Measurements from ENCODE around the gene SEMA3A. TPM values are rescaled to one million over a fixed set of nuclear protein-coding genes. Genes with fewer than 3 reads are reported as not detected.
A peak's percentile ranks its signal among the peaks of the same experiment; 100 is the strongest.

SEMA3A gene
- total and polyA plus RNA-seq, 2 of the 13 experiments (the other 11 are each of a cell fraction or from before 2014, with no cell fraction given), result 0.29 to 1.2 TPM

- TF ChIP-seq YEATS2 (CRISPR knock-in tag; IDR thresholded peaks at IDR 0.05; ENCODE audit: borderline replicate concordance) (no peak), ASH2L (IDR thresholded peaks at IDR 0.05; ENCODE audit: insufficient read length, low read depth, low read length) (no peak), SOX13 (IDR thresholded peaks at IDR 0.05) (no peak), SOX13 (CRISPR knock-in tag; conservative IDR thresholded peaks at IDR 0.05 in 1 of 2, IDR thresholded peaks at IDR 0.05 in 1 of 2) (no peak), GATAD2A (CRISPR knock-in tag; IDR thresholded peaks at IDR 0.05) (no peak), PATZ1 (CRISPR knock-in tag; IDR thresholded peaks at IDR 0.05) (no peak)
Observed at GRCh38 chr7:83952236-83952635, 242.4 kb downstream of the SEMA3A start (continued).

DNA sequence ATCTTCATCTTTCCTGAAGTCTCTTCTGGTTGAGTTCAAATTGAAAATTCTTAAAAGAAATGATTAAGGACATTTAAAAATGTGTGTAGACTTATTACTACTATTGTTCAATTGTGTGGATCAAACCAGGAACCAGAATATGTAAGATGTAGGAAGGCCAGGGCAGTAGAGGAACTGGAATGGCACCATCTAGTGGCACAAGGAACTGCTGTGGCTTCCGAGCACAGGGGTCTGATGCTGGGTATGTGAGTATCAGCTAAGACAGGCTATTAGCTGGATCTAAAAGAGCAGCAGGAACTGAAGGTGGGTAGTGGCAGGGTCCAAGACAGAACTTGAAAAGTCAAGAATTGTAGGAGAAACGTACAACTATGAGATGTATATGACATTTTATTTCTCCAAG lies 247.3 kb downstream of the SEMA3A start:
- Histone ChIP-seq H3K79me2 (ENCODE audit: insufficient read depth, low read length) (no peaks in the 10 kb centered on the region), H4K20me1 (ENCODE audit: insufficient read depth, low read length) (no peaks in the 10 kb centered on the region), H3K27ac (ENCODE audit: extremely low read length, insufficient read depth, low read length) (no peak overlapping the region), H2AFZ (ENCODE audit: low read length) (no peak overlapping the region), H3K4me2 (ENCODE audit: low read depth, low read length) (no peak overlapping the region), H3K4me3 (replicated peaks in 1 of 3; ENCODE audit: insufficient read depth in 1 of 3, low read depth in 2 of 3, low read length in 3 of 3) (no peak overlapping the region), H3K9me3 (ENCODE audit: low read length) (no peaks in the 10 kb centered on the region), H3K36me3 (replicated peaks in 1 of 2; ENCODE audit: control insufficient read depth in 1 of 2, insufficient read depth in 2 of 2, low read length in 2 of 2) (no peaks in the 10 kb centered on the region), H3K27me3 (ENCODE audit: control insufficient read depth in 1 of 2, insufficient read depth in 2 of 2, low read length in 2 of 2) (no peaks in the 10 kb centered on the region), H3K9ac (ENCODE audit: insufficient read depth, low read depth, low read length) (no peak overlapping the region), H3K4me1 (ENCODE audit: insufficient read depth, low read length) (no peaks in the 10 kb centered on the region)
- DNase-seq (ENCODE audit: low spot score) (peak; percentile 5), FAIRE-seq (no peak), ATAC-seq (peak; percentile 94)
- 6% methylated on average over 2 of the region's 2 CpGs for WGBS (ENCODE audit: low lambda C conversion rate)
- TF ChIP-seq ZNF761 (CRISPR knock-in tag; conservative IDR thresholded peaks at IDR 0.05), result no peak
- TF ChIP-seq, protein P1, sequence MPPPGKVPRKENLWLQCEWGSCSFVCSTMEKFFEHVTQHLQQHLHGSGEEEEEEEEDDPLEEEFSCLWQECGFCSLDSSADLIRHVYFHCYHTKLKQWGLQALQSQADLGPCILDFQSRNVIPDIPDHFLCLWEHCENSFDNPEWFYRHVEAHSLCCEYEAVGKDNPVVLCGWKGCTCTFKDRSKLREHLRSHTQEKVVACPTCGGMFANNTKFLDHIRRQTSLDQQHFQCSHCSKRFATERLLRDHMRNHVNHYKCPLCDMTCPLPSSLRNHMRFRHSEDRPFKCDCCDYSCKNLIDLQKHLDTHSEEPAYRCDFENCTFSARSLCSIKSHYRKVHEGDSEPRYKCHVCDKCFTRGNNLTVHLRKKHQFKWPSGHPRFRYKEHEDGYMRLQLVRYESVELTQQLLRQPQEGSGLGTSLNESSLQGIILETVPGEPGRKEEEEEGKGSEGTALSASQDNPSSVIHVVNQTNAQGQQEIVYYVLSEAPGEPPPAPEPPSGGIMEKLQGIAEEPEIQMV (CRISPR knock-in tag; IDR thresholded peaks at IDR 0.05; ENCODE audit: low read depth), result no peak
- TF ChIP-seq PRMT3 (CRISPR knock-in tag; IDR thresholded peaks at IDR 0.05; ENCODE audit: borderline replicate concordance, low read depth), result no peak
- no peak for TF ChIP-seq ZNF839 (CRISPR knock-in tag; IDR thresholded peaks at IDR 0.05; ENCODE audit: borderline replicate concordance)
- TF ChIP-seq CTCF (CRISPR knock-in tag; IDR thresholded peaks at IDR 0.05), result peak; percentile 59
- TF ChIP-seq ONECUT2 (CRISPR knock-in tag; IDR thresholded peaks at IDR 0.05), result no peak
- TF ChIP-seq ZNF709 (CRISPR knock-in tag; IDR thresholded peaks at IDR 0.05), result no peak
- peak; percentile 19; the same call in 1 of the 2 replicates for TF ChIP-seq STAG1 (CRISPR knock-in tag; IDR thresholded peaks at IDR 0.05)
- no peak for TF ChIP-seq ZNF367 (CRISPR knock-in tag; IDR thresholded peaks at IDR 0.05; ENCODE audit: borderline replicate concordance)
- TF ChIP-seq ZNF317 (CRISPR knock-in tag; IDR thresholded peaks at IDR 0.05), result no peak
- TF ChIP-seq TCF7 (IDR thresholded peaks at IDR 0.05; ENCODE audit: low read depth), result no peak
- no peak for TF ChIP-seq ZBTB37 (CRISPR knock-in tag; IDR thresholded peaks at IDR 0.05)
- ChIA-PET CTCF (ENCODE audit: low intra/inter-chr PET ratio, low total read pairs) (interaction anchor here (0.7 kb wide), 1 partner anchor 11 kb away, joined by 5 read pairs; no protein-coding TSS in a partner anchor), POLR2A (no interaction called here)
- no TSS peak for BruUV-seq (replicated peaks)
- intact Hi-C loops (cut with micrococcal nuclease; ENCODE audit: unreplicated experiment) (no loop called here), in situ Hi-C loops (cut with HindIII; ENCODE audit: extremely low pct_ligation_motif_present, low pct_unique_long_range_greater_than_20kb) (no loop called here)
